GM21515 (cell line): ENCODE data around the gene DAO.
"Not testable (repeated sequence)": the region's sequence is repeated elsewhere in the genome, so short reads cannot be mapped to it uniquely, and the experiment has no call there.

Experiments
- ATAC-seq: cut with Tn5 transposase; IDR thresholded peaks from one replicate; pipeline ENCODE4 v1.9.1; 2021; ENCODE audit not compliant: unreplicated experiment

The DAO gene

GRCh38 chr12:108849660-108850059, 30.2 kb upstream of the DAO start:
- no peak for ATAC-seq

- ATAC-seq = peak; percentile 51
Observed at GRCh38 chr12:108850854-108851573, 28.9 kb upstream of the DAO start.

- ATAC-seq = no peak
Observed at GRCh38 chr12:108852674-108853309, 27.1 kb upstream of the DAO start.

- no peak for ATAC-seq
Observed at GRCh38 chr12:108853426-108853825, 26.5 kb upstream of the DAO start.

- ATAC-seq = no peak
Observed at GRCh38 chr12:108853981-108854446, 25.9 kb upstream of the DAO start.

- no peak for ATAC-seq
Observed at GRCh38 chr12:108854451-108855283, 25.2 kb upstream of the DAO start.

- no peak for ATAC-seq
Observed at GRCh38 chr12:108855284-108856169, 24.4 kb upstream of the DAO start.

GRCh38 chr12:108856170-108856427, 23.8 kb upstream of the DAO start:
- ATAC-seq = no peak

- ATAC-seq = peak; percentile 25
Observed at GRCh38 chr12:108856428-108857157, 23.3 kb upstream of the DAO start.

GRCh38 chr12:108857158-108857407, 22.8 kb upstream of the DAO start:
- peak; percentile 13 for ATAC-seq

GRCh38 chr12:108858311-108859074, 21.4 kb upstream of the DAO start:
- no peak for ATAC-seq

- ATAC-seq = not testable (repeated sequence)
Observed at GRCh38 chr12:108859141-108859922, 20.6 kb upstream of the DAO start.

- ATAC-seq = no peak
Observed at GRCh38 chr12:108859923-108860291, 20.0 kb upstream of the DAO start.

- ATAC-seq = no peak
Observed at GRCh38 chr12:108860443-108860842, 19.4 kb upstream of the DAO start.

GRCh38 chr12:108861878-108862587, 17.9 kb upstream of the DAO start:
- peak; percentile 44 for ATAC-seq

- no peak for ATAC-seq
Observed at GRCh38 chr12:108862588-108862959, 17.3 kb upstream of the DAO start.

- ATAC-seq = no peak
Observed at GRCh38 chr12:108865169-108865568, 14.7 kb upstream of the DAO start.

- ATAC-seq = not testable (repeated sequence)
Observed at GRCh38 chr12:108866083-108866482, 13.8 kb upstream of the DAO start.

GRCh38 chr12:108868781-108869180, 11.1 kb upstream of the DAO start:
- no peak for ATAC-seq
